Suppressor macrophage treated with lipopolysaccharide for 4 hours (primary cell): ENCODE data around the gene RAB6B.

Experiments used
- DNase-seq: peaks from one replicate; pipeline ENCODE4 v3.0.0-alpha.2; 2020

Gene RAB6B

GRCh38 chr3:133893683-133894352 is 1.9 kb downstream of the RAB6B start:
- no peak for DNase-seq

- DNase-seq, result no peak
Observed at GRCh38 chr3:133892541-133893231, 3.0 kb downstream of the RAB6B start.

- no peak for DNase-seq
Observed at GRCh38 chr3:133891662-133892378, 3.9 kb downstream of the RAB6B start.

- DNase-seq, result no peak
Observed at GRCh38 chr3:133890972-133891644, 4.6 kb downstream of the RAB6B start.

- no peak for DNase-seq
Observed at GRCh38 chr3:133890037-133890436, 5.6 kb downstream of the RAB6B start.

GRCh38 chr3:133888726-133889340 is 6.8 kb downstream of the RAB6B start:
- no peak for DNase-seq

GRCh38 chr3:133887803-133888703 is 7.6 kb downstream of the RAB6B start:
- DNase-seq, result peak; percentile 8

- no peak for DNase-seq
Observed at GRCh38 chr3:133887074-133887802, 8.4 kb downstream of the RAB6B start.

GRCh38 chr3:133886031-133886722 is 9.5 kb downstream of the RAB6B start:
- DNase-seq, result no peak

GRCh38 chr3:133884887-133885711 is 10.6 kb downstream of the RAB6B start:
- no peak for DNase-seq

GRCh38 chr3:133884054-133884886 is 11.4 kb downstream of the RAB6B start:
- no peak for DNase-seq

- DNase-seq, result no peak
Observed at GRCh38 chr3:133883641-133884040, 12.0 kb downstream of the RAB6B start.

- no peak for DNase-seq
Observed at GRCh38 chr3:133882986-133883586, 12.6 kb downstream of the RAB6B start.

- DNase-seq, result peak; percentile 23
Observed at GRCh38 chr3:133881939-133882825, 13.5 kb downstream of the RAB6B start.

- no peak for DNase-seq
Observed at GRCh38 chr3:133881492-133881891, 14.2 kb downstream of the RAB6B start.

- DNase-seq, result no peak
Observed at GRCh38 chr3:133880886-133881455, 14.7 kb downstream of the RAB6B start.

GRCh38 chr3:133880287-133880686 is 15.4 kb downstream of the RAB6B start:
- DNase-seq, result peak; percentile 2
